ENCODE results near the gene PSMC3IP.

Gene PSMC3IP

GRCh38 chr17:42584880-42585279 lies 7.4 kb upstream of the PSMC3IP start:
- DNase-seq, result no peak

DNA sequence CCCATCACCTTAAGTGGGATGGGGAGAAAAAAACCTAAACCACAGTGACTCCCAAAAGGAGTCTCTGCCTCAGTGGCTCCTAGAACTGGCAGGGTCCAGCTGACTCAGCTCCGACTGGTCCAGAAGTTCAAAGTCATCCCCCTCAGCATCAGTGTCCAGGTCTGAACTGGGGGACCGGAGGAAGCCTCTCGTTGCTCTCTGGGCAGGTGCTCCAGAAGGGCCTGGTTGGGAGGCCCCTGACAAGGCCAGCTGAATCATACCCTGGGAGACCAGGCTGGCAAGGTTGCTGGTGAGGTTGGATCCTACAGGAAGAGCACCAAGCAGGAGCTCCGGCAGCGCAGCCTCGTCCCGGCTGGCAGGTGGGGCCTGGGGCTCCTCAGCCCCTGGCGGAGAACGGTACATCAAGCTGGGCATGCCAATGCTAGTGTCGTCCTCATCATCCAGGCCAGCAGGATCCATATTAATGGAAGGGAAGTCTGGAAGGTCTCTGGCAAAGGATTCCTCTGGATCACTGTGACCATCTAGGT lies 4.3 kb upstream of the PSMC3IP start:
- DNase-seq, result no peak

DNA sequence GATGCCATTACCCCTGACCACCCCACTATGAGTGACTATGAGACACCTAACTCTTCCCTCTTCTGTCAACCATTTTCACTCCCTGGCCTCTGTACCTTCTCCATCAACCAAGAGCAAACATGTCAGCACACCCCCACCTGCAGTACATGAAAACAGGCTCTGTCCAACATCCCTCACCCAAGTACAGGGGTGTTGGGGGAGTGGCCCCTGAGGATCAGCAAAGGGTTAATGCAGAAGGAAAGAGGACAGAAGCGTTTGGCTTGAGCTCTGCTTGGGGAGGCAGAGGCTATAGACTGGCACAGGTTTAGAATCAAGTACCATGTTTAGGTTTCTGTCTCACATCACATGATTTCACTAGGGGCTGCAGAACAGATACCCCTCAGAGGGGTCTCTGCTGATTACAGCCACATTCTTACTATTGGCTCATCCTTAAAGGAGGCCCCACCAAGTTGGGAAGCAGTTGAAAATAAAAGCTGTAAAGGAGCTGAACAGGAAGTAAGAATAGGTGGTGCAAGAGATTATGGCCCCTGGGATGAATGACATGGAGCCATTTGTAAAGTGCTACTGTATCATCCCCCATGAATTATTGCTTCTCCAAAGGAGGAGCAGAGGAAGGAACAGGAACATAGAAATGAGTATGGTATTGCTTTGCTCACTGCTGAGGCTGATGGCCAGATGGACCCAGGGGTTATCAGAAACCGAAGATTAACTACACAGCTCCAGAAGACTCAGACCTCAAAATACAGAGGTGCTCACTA lies 2.4 kb upstream of the PSMC3IP start:
- DNase-seq, result no peak

GRCh38 chr17:42578282-42578869 lies 847 bp upstream of the PSMC3IP start:
- peak; percentile 75 for DNase-seq

GRCh38 chr17:42577140-42577531 lies 393 bp downstream of the PSMC3IP start:
- DNase-seq, result no peak

DNA sequence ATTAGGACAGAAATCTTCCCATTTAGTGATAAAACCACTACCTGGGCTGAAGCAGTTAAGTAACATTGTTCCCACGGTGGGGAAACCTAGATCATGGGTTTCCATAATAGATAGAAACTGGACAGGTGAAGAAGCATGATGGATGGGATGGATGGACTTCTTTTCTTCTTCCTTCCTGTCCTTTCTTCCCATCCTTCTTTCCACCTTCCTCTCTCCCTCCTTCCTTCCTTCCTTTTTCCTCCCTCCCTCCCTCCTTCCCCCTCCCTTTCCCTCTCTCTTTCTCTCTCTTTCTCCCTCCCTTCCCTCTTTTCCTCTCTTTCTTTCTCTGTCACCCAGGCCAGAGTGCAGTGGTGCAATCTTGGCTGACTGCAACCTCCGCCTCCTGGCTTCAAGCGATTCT lies 3.1 kb downstream of the PSMC3IP start:
- DNase-seq, result no peak

GRCh38 chr17:42573095-42573494 lies 4.4 kb downstream of the PSMC3IP start:
- no peak for DNase-seq

DNA sequence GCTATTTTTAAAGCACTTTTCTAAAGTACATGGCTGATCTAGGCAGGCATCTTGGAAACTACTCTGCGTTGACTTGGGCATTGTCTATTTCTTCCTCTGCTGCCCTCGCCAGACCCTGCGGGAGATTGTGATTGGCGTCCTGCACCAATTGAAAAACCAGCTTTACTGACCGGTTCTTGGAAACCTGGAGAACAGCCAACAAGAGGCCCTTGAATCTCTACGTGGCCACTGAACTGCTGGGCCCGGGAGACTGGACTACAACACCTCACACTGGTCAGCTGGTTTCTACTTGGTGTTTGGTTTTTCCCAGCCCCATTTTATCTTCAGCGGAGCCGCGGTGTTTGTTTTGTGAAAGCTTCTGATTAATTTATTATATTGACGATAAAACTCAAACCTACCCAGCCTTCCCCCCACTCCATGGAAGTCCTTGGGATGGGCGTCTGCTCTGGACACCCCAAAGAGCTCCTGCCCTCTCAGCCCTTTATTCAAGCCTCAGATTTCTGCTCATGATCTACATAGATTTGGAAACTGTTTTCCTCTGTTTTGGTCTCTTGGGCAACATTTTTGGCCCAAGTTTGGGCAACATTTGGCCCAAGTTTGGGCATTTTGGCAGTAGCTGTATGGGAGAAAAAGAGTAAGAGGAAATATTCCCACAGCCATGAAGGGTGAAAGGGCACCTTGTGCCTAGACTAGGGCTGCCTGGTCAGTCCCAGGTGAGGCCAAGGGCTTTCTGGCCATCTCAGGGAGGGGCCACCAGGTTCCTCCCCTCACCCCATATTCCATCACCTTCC lies 5.9 kb downstream of the PSMC3IP start:
- no peak for DNase-seq

- no peak for DNase-seq
Measured at GRCh38 chr17:42568341-42569111, 9.0 kb downstream of the PSMC3IP start.

DNA sequence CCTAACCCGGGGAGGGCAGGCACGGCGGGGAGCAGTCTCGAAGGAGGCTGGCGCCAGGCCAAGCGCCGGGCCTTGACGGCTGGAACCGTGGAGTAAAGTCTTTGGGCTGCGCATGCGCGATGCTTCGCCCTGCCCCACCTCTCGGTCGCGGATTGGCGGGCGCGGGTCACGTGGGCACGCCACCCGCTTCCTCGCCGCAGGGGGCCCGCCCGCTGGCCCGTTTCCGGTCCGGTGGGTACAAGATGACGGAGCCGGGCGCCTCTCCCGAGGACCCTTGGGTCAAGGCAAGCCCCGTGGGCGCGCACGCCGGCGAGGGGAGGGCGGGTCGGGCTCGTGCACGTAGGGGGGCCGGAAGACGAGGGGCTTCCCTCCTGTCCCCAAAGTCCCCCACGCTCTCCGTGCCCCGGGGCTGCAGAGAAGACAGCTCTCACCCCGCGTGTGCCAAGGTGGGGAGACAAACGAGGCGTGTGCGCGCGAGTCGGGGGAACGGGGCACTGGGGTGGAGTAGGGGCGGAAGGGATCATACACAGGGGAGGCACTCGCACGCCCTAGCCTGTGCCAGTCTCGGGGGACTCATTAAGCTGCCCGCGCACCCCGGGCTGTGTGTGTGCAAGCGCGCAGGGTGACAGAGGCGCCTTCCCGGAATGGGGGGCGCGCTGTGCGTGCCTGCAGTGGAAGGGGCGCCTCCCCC lies 10.5 kb downstream of the PSMC3IP start, which contains the start of gene MLX:
Gene MLX (plus strand): TSS at position 218 of the 691 bp plus-strand sequence. CDS start 25 bp downstream, at position 243.
- peak; percentile 92 for DNase-seq

DNA sequence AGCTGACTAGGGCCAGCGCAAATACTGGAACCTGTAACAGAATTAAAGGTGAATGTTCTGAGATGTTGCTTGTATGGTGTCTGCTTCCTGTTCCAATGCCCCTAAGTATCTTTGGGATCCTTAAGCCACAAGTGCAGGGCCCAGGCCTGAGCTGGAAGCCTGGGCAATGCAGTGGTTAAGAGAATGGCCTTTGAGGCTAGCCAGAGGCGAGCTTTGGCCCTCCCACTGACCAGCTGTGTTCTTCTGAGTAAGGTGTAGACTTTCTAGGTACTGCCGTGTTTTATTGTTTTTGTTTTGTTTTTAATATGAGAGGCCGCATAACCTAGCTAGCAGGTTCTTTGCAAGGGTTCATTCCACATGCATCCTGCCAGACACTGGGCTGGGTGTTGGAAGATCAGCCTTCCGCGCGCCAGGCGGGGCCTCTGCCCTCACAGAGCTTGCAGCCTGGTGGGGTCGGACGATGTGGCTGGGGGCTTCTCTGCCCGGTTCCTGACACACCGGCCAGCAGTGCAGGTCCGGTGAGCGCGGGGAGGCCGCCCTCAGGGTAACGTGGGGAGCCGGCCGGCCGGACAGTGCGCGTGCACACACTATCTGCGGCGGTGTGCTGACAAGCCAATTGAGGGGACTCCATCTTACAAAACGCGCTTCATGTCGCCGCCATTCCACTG lies 11.2 kb downstream of the PSMC3IP start:
- DNase-seq, result no peak

- no peak for DNase-seq
Measured at GRCh38 chr17:42565523-42566214, 11.9 kb downstream of the PSMC3IP start.

DNA sequence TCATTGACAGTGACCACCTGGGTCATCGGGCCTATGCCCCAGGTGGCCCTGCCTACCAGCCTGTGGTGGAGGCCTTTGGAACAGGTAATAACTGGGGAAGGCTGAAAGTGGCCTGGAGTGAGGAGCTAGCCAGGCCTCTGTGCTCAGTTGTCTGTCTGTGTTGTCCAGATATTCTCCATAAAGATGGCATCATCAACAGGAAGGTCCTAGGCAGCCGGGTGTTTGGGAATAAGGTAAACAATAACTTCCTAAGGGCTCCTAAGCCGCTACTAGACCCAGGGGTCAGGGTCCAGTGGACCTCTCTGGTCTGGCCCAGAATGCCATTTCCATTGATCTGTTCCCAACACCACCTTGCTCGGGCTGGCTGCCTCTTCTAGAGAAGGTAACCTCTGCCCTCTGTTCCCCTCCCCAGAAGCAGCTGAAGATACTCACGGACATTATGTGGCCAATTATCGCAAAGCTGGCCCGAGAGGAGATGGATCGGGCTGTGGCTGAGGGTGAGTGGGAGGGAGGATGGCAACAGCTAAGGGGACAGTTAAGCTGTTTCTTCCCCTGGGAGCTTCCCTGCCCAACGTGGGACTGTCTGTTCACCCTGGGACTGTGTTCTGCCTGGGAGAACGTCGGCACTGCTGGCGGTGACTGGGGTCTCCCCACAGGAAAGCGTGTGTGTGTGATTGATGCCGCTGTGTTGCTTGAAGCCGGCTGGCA lies 12.6 kb downstream of the PSMC3IP start:
- DNase-seq, result no peak

- DNase-seq, result no peak
Measured at GRCh38 chr17:42563950-42564349, 13.6 kb downstream of the PSMC3IP start.

DNA sequence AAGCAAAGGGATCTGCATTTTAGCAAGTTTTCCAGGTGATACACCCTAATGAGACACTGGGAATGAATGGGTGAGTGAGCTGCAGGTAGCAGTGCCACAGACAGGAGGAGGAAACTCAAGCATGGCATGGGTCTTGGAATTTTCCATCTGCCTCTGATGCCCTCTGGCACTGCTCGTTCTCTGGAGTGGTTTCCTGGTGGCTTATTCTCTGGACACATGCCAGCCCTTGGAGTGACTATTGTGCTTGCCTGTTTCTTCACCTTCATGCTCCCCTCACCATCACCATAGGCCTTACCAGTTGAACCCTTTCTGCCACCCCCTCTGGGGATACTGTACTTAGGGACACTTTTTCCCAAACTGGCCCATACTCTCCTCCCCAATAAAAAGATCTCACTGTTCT lies 14.0 kb downstream of the PSMC3IP start:
- no peak for DNase-seq

GRCh38 chr17:42563143-42563509 lies 14.4 kb downstream of the PSMC3IP start:
- no peak for DNase-seq

DNA sequence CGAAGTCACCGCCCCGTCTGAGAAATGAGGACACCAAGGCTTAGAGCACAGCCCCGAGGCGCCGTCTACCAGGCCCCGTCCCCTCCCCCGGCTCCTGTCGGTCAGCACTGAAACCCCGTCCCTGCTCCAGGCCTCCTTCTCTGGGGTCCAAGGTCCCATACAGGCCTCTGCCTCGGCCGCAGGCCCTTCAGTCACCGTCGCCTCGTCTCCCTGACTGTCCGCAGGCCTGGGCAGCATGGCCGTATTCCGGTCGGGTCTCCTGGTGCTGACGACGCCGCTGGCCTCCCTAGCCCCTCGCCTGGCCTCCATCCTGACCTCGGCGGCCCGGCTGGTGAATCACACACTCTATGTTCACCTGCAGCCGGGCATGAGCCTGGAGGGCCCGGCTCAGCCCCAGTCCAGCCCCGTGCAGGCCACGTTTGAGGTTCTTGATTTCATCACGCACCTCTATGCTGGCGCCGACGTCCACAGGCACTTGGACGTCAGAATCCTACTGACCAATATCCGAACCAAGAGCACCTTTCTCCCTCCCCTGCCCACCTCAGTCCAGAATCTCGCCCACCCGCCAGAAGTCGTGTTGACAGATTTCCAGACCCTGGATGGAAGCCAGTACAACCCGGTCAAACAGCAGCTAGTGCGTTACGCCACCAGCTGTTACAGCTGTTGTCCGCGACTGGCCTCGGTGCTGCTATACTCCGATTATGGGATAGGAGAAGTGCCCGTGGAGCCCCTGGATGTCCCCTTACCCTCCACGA lies 15.0 kb downstream of the PSMC3IP start:
- DNase-seq, result no peak

GRCh38 chr17:42561897-42562387 lies 15.6 kb downstream of the PSMC3IP start, which contains the start of gene COASY:
Gene COASY (plus strand): TSS chr17:42562148. CDS start chr17:42562623, 475 bp downstream.
- peak; percentile 95 for DNase-seq

- DNase-seq, result no peak
Measured at GRCh38 chr17:42560246-42560645, 17.3 kb downstream of the PSMC3IP start.

All from CD4-positive, alpha-beta T cell treated with Interleukin-17A for 1 hour (primary cell).